ENCODE results near the gene VENTX. TPM values are rescaled to one million over a fixed set of nuclear protein-coding genes. Genes with fewer than 3 reads are reported as not detected.

Gene VENTX
- total RNA-seq, 1 donor from 2014 or later, result 1.6 TPM

DNA sequence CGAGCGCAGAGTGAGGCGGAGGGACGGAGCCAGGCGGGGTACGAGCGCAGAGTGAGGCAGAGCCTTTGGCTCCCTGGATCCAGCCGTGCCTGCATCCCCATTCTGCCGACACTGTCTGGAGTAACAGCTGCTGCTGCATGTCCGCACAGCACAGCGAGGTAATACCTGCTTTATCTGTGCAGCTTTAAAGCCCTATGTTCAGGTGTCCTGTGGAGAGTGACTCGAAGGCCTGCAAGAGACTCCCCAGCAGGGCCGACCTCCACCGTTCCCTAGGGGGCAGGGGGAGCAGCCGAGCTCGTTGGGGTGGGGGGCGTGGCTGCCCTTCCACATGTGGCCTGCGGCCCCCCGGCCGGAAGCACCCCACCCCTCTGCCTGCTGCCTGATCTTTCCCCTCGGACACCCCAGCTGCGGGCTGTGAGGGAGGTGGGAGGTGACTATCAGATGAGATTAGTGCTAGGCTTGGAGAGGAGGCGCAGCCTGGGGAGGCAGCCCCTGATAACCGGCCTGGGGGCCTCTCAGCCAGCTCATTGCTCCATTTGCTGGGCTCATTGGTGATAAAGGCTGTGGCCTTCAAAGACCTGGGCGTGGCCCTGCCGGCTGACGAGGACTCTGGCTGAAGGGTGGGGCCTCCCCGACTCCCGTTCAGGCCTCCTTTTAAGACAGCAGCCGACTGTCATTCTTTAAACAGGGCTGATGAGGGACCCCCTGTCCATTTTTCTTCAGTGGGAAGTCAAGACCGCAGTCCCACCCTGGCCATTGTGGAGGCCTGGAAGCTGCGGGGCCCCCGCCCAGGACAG, 8.0 kb downstream of the VENTX start:
- Mint-ChIP-seq H3K4me3 (ENCODE audit: unreplicated experiment) (no peak overlapping the region), H3K27me3 (ENCODE audit: unreplicated experiment) (peaks cover 11% of the 10 kb centered on the region), H3K4me1 (ENCODE audit: low read depth, unreplicated experiment) (peaks cover 7% of the 10 kb centered on the region), H3K9me3 (ENCODE audit: unreplicated experiment) (peaks cover 5% of the 10 kb centered on the region), H3K27ac (ENCODE audit: unreplicated experiment) (no peak overlapping the region), H3K36me3 (ENCODE audit: unreplicated experiment) (no peaks in the 10 kb centered on the region)
- DNase-seq, result no peak
- TF ChIP-seq, protein P1, sequence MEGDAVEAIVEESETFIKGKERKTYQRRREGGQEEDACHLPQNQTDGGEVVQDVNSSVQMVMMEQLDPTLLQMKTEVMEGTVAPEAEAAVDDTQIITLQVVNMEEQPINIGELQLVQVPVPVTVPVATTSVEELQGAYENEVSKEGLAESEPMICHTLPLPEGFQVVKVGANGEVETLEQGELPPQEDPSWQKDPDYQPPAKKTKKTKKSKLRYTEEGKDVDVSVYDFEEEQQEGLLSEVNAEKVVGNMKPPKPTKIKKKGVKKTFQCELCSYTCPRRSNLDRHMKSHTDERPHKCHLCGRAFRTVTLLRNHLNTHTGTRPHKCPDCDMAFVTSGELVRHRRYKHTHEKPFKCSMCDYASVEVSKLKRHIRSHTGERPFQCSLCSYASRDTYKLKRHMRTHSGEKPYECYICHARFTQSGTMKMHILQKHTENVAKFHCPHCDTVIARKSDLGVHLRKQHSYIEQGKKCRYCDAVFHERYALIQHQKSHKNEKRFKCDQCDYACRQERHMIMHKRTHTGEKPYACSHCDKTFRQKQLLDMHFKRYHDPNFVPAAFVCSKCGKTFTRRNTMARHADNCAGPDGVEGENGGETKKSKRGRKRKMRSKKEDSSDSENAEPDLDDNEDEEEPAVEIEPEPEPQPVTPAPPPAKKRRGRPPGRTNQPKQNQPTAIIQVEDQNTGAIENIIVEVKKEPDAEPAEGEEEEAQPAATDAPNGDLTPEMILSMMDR (IDR thresholded peaks at IDR 0.05; ENCODE audit: partially characterized antibody, unreplicated experiment), result no peak

DNA sequence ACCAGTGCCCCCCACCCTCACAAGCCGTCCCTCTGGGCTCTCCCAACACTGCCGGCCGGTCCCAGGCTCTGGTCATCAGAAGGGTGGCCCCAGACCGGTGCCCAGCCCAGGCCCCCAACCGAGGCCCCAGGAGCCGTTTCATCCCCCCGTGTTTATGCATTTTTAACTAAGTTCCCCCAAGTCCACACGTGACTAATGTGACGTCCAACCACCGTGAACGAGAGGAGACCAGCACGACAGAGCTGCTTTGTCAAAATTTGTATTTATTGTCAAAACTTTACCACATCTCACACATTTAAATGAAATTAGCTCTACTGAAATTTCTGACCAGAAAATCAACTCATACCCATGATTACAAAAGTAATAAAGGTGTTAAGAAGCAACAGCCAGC, 8.6 kb downstream of the VENTX start:
- H3K27me3 Mint-ChIP-seq (ENCODE audit: unreplicated experiment), result peaks cover 11% of the 10 kb centered on the region
- H3K4me3 Mint-ChIP-seq (ENCODE audit: unreplicated experiment), result no peak overlapping the region
- H3K36me3 Mint-ChIP-seq (ENCODE audit: unreplicated experiment), result no peaks in the 10 kb centered on the region
- H3K4me1 Mint-ChIP-seq (ENCODE audit: low read depth, unreplicated experiment), result peaks cover 7% of the 10 kb centered on the region
- peak overlapping the region; percentile 52 for H3K27ac Mint-ChIP-seq (ENCODE audit: unreplicated experiment)
- no peak for DNase-seq
- H3K9me3 Mint-ChIP-seq (ENCODE audit: unreplicated experiment), result peaks cover 5% of the 10 kb centered on the region
- TF ChIP-seq, protein P1 (IDR thresholded peaks at IDR 0.05; ENCODE audit: partially characterized antibody, unreplicated experiment), result no peak

DNA sequence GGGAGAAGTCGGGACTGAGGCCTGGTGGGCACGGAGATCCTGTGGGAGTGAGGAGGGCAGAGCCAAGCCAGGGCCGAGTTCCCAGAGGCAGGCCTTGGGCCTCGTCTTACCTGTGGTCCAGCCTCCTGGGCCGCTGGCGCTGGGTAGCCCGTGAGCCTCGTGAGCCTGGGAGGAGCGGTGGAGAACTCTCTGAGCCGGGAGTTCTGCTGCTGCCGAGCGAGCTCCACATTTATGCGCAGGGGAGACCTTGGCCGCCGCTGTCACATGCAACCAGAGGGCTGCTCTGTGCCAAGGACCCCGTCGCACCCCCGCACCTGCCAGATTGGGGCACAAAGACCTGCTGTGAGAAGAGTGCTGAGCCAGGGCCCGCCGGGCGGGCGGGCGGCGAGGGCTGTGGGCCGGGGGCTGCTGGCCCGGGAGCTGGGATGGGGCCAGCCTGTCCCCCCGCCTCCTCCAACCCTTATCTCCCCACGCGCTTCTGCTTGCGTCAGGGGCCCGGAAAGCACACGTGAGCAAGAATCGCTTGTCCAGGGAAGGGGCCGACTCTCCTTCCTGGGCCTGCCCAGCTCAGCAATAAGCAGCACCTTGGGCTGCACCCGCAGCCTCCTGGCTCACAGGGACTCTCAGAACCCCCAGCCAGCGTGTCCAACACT, 10.2 kb downstream of the VENTX start:
- TF ChIP-seq, protein P1 (IDR thresholded peaks at IDR 0.05; ENCODE audit: partially characterized antibody, unreplicated experiment), result no peak
- no peak overlapping the region for H3K27ac Mint-ChIP-seq (ENCODE audit: unreplicated experiment)
- H3K36me3 Mint-ChIP-seq (ENCODE audit: unreplicated experiment), result no peaks in the 10 kb centered on the region
- H3K27me3 Mint-ChIP-seq (ENCODE audit: unreplicated experiment), result peaks cover 11% of the 10 kb centered on the region
- H3K9me3 Mint-ChIP-seq (ENCODE audit: unreplicated experiment), result peaks cover 5% of the 10 kb centered on the region
- H3K4me1 Mint-ChIP-seq (ENCODE audit: low read depth, unreplicated experiment), result peaks cover 7% of the 10 kb centered on the region
- DNase-seq, result no peak
- no peak overlapping the region for H3K4me3 Mint-ChIP-seq (ENCODE audit: unreplicated experiment)

DNA sequence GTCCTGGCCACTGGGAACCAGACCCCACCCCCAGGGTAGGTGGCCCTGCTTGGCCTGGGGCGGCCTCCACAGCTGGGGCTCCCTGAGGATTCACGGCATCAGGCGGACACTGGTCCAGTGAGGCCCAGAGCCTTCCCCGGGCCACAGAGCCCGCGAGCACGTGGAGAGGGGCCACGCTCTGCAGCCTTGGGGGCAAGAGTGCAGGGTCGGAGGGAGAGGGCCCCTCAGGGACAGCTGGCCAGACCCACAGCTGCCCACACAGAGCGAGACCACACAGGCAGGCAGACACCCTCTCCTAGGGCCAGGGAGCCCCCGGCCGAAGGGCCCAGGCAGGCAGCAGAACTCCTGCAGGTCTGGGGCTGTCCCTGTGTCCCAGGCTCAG, 10.7 kb downstream of the VENTX start:
- DNase-seq, result no peak
- Mint-ChIP-seq H3K27ac (ENCODE audit: unreplicated experiment) (no peak overlapping the region), H3K4me3 (ENCODE audit: unreplicated experiment) (no peak overlapping the region), H3K27me3 (ENCODE audit: unreplicated experiment) (peaks cover 7% of the 10 kb centered on the region), H3K9me3 (ENCODE audit: unreplicated experiment) (peaks cover 3% of the 10 kb centered on the region), H3K4me1 (ENCODE audit: low read depth, unreplicated experiment) (peaks cover 5% of the 10 kb centered on the region), H3K36me3 (ENCODE audit: unreplicated experiment) (no peaks in the 10 kb centered on the region)
- TF ChIP-seq, protein P1 (IDR thresholded peaks at IDR 0.05; ENCODE audit: partially characterized antibody, unreplicated experiment), result no peak
